HG02852 (cell line): ENCODE results near the gene HOTAIR.

ENCODE experiments used
- ATAC-seq: cut with Tn5 transposase; IDR thresholded peaks from one replicate; pipeline ENCODE4 v1.9.1; 2021; ENCODE audit warnings: mild to moderate bottlenecking, moderate library complexity; ENCODE audit not compliant: unreplicated experiment

Gene HOTAIR

GRCh38 chr12:53976172-53976822, 1.5 kb upstream of the HOTAIR start:
- ATAC-seq, result no peak

DNA sequence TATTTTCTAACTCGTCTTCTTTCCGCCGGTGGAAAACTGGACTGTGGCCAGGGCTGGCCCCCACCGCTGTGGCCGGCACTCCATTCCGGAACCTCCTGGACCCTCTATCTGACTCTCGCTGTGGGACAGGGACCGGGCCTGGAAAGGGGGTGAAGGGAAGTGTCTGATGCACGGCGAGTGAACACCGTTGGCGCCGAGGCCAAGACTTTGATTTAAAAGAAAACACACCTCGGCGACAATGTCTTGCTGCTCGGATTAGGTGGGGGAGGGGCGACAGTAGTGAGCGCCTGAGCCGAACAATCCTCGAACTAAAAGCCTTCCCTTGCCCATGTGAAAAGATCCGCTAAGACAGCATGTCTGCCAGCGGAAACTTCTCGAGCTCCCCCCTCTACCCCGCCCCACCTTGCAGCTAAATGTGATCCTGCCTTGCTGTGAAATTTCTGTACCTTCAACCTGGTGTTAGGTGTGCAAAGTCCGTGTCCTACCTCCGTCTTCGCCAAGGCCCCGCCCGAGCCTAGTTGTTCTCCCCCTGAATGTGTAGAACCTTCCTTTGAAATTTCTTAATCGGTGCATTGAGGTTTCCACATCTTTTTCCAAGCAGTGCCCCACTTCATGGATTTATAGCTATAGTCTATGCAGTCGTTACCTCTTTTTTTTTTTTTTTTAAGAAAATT, 862 bp upstream of the HOTAIR start:
- ATAC-seq, result no peak

- ATAC-seq, result no peak
Measured at GRCh38 chr12:53975064-53975471, 314 bp upstream of the HOTAIR start.

DNA sequence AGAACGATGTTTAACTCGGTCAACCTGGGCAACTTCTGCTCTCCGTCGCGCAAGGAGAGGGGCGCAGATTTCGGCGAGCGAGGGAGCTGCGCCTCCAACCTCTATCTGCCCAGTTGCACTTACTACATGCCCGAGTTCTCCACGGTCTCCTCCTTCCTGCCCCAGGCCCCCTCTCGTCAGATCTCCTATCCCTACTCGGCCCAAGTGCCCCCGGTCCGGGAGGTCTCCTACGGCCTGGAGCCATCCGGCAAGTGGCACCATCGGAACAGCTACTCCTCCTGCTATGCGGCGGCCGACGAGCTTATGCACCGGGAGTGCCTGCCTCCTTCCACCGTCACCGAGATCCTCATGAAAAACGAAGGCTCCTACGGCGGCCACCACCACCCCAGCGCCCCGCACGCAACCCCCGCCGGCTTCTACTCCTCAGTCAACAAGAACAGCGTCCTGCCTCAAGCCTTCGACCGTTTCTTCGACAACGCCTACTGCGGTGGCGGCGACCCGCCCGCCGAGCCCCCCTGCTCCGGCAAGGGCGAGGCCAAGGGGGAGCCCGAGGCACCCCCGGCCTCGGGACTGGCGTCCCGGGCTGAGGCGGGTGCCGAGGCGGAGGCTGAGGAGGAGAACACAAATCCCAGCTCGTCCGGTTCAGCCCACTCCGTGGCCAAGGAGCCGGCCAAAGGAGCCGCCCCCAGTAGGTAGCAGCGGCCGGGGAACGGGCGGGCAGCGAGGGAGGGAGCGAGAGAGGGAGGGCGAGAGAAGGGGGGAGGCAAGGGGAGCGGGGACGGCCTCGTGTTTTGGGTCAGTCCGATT, 1.3 kb downstream of the HOTAIR start:
- ATAC-seq, result no peak

- ATAC-seq, result no peak
Measured at GRCh38 chr12:53972722-53973235, 2.0 kb downstream of the HOTAIR start, which contains the start of gene HOXC11. Gene HOXC11 (plus strand): TSS chr12:53973126. CDS start chr12:53973242, 116 bp downstream.

- ATAC-seq, result no peak
Measured at GRCh38 chr12:53972152-53972702, 2.5 kb downstream of the HOTAIR start.

DNA sequence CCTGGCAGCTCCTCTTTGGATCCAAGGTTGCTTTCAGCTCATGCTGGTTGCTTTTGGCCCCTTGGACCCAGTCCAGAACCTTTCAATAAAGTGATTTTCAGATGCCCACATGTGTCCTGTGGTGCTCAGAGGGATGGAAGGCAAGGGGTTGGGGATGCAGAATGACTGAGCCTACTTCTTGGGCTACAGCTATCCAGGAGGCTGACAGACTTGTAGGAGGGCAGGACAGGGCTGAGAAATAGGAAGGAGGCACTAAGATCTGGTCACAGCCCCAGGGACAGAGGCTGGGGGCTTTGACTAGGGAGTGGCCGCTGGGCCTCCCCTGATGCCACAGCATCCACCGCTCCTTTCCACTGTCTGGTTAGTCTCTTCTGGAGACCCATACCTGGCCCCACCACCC, 3.1 kb downstream of the HOTAIR start:
- no peak for ATAC-seq

GRCh38 chr12:53971129-53971528, 3.6 kb downstream of the HOTAIR start:
- ATAC-seq, result no peak

GRCh38 chr12:53970451-53970850, 4.3 kb downstream of the HOTAIR start:
- no peak for ATAC-seq

GRCh38 chr12:53969588-53970259, 5.0 kb downstream of the HOTAIR start:
- ATAC-seq, result no peak

DNA sequence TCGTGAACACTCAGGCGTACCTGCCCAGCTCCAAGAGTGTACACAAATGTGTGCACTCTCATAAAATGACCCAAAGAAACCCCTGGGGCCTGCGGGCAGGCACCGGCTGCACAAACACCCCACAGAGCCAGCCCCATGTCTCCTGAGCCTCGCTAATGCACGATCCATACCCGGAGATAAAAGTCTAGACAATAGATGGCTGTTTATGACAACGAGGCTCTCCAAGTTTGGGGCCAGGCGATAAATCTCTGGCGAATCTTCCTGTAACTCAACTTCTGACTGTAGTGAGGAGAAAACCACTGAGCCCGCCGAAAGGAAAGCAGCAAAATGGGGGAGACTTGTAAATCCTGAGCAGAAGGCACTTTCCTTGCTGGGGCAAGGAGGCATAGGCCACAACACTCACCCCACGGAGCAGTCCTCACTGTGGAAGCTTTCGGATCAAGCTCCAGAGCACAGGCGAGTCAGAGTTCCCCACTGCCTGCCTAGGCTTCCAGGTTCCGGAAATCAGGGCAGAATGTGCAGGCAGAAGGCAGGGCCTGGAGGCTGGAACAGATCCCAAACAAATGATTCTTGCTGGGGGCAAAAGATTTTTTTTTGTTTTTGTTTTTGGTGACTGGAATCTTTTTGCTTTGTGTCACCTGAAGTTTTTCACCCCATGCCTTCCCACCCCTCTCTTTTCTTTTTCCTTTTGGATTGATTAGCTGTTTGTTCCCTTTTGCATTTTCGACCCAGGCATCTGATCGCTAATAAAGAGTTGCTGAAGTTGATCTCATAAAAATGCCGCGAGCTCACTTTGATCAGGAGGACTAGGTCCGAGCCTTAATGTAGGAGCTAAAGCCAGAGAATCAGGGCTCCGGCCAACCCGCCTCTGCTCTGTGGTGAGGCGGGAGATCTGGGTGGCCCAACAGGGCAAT, 6.3 kb downstream of the HOTAIR start:
- ATAC-seq, result no peak

DNA sequence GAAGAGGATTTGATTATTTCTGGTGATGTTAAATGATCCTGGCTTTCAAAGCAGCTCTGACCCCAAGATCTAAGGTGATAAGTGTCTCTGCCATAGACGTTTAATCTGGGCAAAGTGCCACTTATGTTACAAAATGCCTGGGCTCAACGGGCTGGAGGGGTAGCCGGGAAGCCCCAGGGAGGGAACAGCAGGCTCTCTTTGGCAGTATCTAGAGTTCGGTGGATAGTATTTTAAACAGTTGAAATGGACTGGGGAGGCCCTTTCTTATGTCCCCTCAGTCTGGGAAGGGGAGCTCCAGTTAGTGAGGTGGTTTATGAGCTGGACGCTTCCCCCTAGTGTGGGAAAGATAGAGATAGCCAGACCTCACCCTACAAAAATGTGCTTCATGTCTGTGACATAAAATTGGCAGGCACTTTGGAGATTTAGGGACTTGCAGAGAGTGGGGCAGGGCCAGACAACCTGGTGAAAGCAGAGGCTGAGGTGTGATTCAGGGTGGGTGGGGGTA, 7.3 kb downstream of the HOTAIR start:
- ATAC-seq, result no peak

DNA sequence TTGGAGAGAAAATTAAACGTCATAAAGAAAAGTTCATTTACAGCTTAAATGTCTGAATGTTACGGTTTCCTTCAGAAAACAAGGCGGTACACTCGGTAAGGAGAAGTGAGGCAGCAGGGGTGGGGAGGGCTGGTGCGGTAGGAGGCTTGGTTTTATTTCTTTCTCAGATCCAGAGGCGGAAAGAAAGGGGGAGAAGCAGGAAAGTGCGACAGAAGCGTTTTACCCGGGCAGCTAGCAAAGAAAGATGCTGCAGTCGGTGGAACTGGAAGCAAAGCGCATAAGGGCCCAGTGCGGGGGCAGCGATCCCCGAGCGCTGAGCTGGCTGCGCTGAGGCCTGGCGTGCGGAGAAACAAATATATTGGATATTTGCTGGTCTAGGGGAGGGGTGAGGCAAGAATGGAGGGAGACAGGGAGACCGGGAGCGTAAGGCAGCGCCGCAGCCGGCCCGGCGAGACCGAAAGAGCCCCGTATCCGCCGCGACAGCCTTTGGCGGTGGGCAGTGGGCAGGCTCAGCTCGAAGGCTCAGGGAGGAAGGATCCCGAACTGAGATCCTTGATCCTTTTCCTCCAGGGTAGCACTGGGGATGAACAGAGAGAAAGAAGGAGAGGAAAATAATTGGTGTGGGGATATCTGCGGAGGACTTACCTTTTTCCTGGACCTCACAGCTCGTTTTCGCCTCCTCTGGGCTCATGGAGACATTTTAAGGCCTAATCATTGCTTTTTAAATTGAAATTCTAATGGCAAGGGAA, 8.2 kb downstream of the HOTAIR start:
- no peak for ATAC-seq

DNA sequence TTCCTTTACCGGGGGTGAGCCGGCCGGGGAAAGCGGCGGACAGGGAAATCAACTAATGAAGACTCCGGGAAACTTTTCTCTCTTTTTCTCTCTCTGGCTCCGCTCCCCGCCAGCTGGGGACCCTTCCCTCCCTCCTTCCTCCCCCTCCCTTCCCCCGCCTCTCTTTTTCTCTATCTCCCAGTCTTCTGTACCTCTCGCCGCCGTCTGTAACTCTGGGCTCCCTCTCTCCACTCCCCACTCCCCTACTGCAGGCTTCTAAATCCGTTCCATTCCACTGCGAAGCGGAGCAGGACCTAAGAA, 8.7 kb downstream of the HOTAIR start:
- ATAC-seq, result no peak

DNA sequence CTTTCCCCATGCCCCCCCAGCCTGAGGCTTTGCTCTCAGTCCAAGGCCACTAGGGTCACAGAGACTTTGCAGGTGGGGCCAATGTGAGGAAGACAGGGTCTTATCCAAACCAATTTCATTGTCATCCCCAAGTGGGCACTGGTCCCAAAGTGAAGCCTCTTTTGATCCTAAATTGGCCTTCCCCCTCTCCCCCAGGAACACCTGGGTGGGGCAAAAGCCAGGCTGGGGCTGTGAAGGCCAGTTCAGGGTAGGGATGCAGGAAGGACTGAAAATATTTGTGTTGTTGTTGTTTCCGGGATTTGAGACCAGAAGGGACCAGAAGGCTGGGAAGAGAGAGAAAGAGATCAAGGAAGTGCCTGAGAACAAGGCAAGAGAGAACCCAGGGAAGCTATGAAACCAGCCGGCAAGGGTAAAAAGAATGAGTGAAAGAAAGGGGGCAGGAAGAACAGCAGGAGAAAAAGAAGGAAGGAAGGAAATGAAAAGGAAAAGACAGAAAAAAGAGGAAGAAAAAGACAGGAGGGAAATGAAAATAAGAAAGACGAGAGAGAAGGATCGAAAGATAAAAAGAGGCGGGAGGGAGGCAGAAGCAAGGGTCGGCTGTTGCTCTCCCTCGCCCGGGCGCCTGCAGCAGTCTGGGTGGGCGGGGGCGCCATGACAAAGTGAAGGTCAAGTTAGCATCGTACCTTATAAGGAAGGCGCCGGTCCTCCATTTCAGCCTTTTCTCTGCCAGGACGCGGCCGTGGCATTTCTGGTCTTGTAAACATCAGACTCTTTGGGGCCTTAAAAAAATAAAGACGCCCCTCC, 9.3 kb downstream of the HOTAIR start:
- no peak for ATAC-seq

GRCh38 chr12:53964315-53964713, 10.4 kb downstream of the HOTAIR start:
- no peak for ATAC-seq

GRCh38 chr12:53963434-53964314, 11.1 kb downstream of the HOTAIR start:
- no peak for ATAC-seq
